Smooth muscle cell of bladder (primary cell): Measurements from ENCODE around the gene MAP1LC3B. TPM values are rescaled to one million over a fixed set of nuclear protein-coding genes. Genes with fewer than 3 reads are reported as not detected.

Experiments
- total RNA-seq: library from RNA; depleted of rRNA; stranded (reverse); fragments of >200 nt; gene quantifications from 2 replicates; pipeline ENCODE4 v1.2.3, GENCODE V29; 2014

The MAP1LC3B gene
- total RNA-seq: 18.9 and 28.2 TPM in 2 replicates

GRCh38 chr16:87391950-87392820, at the start of gene MAP1LC3B:
Gene MAP1LC3B, plus strand, starts transcription at chr16:87392336. Its CDS starts 92 bp downstream, at chr16:87392428.

GRCh38 chr16:87383505-87384161, 8.5 kb upstream of the MAP1LC3B start, which contains the start of gene FBXO31:
Gene FBXO31, minus strand, starts transcription at chr16:87383776. Its CDS starts 32 bp downstream, at chr16:87383744.

Other genes with a start within 250 kb of the MAP1LC3B start
- 3.4 and 4.6 TPM in 2 replicates for gene C16orf95, start 74.9 kb upstream of the MAP1LC3B start, total RNA-seq
- 21.6 and 33.7 TPM in 2 replicates for gene FBXO31, start 8.6 kb upstream of the MAP1LC3B start, total RNA-seq
- gene ZCCHC14, start 100.7 kb downstream of the MAP1LC3B start, total RNA-seq: 5.1 and 11.0 TPM in 2 replicates
- gene JPH3, start 210.2 kb downstream of the MAP1LC3B start, total RNA-seq: under 0.01 TPM in 1 of 2 replicates, not detected in the other